Progenitor cell of endocrine pancreas (in vitro differentiated cells): ENCODE data around the gene HHEX. TPM values are rescaled to one million over a fixed set of nuclear protein-coding genes. Genes with fewer than 3 reads are reported as not detected.

Experiments used
- DNase-seq: peaks from one replicate; pipeline ENCODE4 v3.0.0; 2021; ENCODE audit warnings: low spot score; ENCODE audit not compliant: unreplicated experiment
- H3K27ac Mint-ChIP-seq: 2 replicates; pipeline ENCODE4 v1.8.0; 2021; ENCODE audit warnings: mild to moderate bottlenecking, moderate library complexity, mixed read lengths
- H3K27me3 Mint-ChIP-seq: 2 replicates; pipeline ENCODE4 v1.8.0; 2021; ENCODE audit warnings: mixed read lengths
- H3K36me3 Mint-ChIP-seq: 2 replicates; pipeline ENCODE4 v1.8.0; 2022; ENCODE audit warnings: mixed read lengths; ENCODE audit not compliant: insufficient read depth
- H3K4me1 Mint-ChIP-seq: 2 replicates; pipeline ENCODE4 v1.8.0; 2021; ENCODE audit warnings: low read depth, mixed read lengths
- H3K4me3 Mint-ChIP-seq: 2 replicates; pipeline ENCODE4 v1.8.0; 2021; ENCODE audit warnings: low read depth, mild to moderate bottlenecking, moderate library complexity, mixed read lengths
- H3K9me3 Mint-ChIP-seq: 2 replicates; pipeline ENCODE4 v1.8.0; 2021; ENCODE audit warnings: low read depth, mixed read lengths
- total RNA-seq: library from RNA; stranded (reverse); gene quantifications from 2 replicates; pipeline ENCODE4 v1.2.1, GENCODE V29; 2021
- TF ChIP-seq, protein P1 (sequence below): fragments of 200-600 bp; sonication (generic); IDR thresholded peaks from one replicate; pipeline ENCODE4 v1.5.0; 2021; ENCODE audit warnings: antibody characterized with exemption, mild to moderate bottlenecking; ENCODE audit not compliant: unreplicated experiment

HHEX gene
- total RNA-seq, 1 donor from 2014 or later: 39.3 TPM

GRCh38 chr10:92690211-92690914, 608 bp downstream of the HHEX start:
- Mint-ChIP-seq H3K9me3 (peaks cover 8% of the 10 kb centered on the region), H3K4me1 (peaks cover 25% of the 10 kb centered on the region), H3K4me3 (peak overlapping the region; percentile 74), H3K27me3 (peaks cover 2% of the 10 kb centered on the region), H3K36me3 (peaks cover 12% of the 10 kb centered on the region), H3K27ac (peak overlapping the region; percentile 93)
- TF ChIP-seq, protein P1, sequence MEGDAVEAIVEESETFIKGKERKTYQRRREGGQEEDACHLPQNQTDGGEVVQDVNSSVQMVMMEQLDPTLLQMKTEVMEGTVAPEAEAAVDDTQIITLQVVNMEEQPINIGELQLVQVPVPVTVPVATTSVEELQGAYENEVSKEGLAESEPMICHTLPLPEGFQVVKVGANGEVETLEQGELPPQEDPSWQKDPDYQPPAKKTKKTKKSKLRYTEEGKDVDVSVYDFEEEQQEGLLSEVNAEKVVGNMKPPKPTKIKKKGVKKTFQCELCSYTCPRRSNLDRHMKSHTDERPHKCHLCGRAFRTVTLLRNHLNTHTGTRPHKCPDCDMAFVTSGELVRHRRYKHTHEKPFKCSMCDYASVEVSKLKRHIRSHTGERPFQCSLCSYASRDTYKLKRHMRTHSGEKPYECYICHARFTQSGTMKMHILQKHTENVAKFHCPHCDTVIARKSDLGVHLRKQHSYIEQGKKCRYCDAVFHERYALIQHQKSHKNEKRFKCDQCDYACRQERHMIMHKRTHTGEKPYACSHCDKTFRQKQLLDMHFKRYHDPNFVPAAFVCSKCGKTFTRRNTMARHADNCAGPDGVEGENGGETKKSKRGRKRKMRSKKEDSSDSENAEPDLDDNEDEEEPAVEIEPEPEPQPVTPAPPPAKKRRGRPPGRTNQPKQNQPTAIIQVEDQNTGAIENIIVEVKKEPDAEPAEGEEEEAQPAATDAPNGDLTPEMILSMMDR: no peak
- DNase-seq: peak; percentile 43

DNA sequence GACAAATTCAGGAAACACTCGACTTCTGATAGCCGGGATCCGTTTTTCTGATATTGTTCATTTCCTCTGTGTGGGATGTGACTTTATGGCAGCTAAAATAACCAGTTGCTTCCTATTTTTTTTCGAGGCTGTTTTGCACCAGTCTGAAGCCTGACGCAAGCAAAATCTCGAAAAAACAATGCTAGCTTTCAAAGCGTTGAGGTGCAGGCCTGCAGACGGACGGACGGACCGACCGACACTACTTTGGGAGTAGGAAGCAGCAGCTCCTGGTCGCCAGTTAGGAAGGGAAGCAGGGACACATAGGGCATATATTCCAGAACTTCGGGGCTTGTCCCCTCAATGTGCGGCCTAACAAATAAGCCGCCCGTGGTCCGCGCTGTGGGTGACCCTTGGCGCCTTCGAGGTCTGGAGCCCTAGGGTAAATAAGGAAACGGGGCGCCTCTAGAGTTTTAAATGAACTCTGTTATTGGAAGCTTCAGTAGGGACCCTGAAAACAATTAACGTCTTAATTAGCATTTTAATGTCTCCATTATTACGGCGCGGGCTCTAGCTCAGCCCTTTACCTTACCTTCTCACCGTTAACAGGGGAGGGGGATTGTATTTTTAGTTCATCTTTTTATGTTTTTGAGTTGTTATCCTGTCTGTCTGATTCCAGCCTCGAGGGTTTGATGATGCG, 1.3 kb downstream of the HHEX start:
- Mint-ChIP-seq H3K36me3 (peaks cover 7% of the 10 kb centered on the region), H3K27ac (peak overlapping the region; percentile 93), H3K27me3 (peaks cover 2% of the 10 kb centered on the region), H3K9me3 (peaks cover under 1% of the 10 kb centered on the region), H3K4me3 (peak overlapping the region; percentile 74), H3K4me1 (peaks cover 28% of the 10 kb centered on the region)
- no peak for DNase-seq
- TF ChIP-seq, protein P1: no peak

GRCh38 chr10:92691591-92692079, 1.9 kb downstream of the HHEX start:
- Mint-ChIP-seq H3K4me1 (peaks cover 34% of the 10 kb centered on the region), H3K36me3 (peaks cover 5% of the 10 kb centered on the region), H3K9me3 (no peaks in the 10 kb centered on the region), H3K4me3 (peak overlapping the region; percentile 74), H3K27me3 (peaks cover 2% of the 10 kb centered on the region), H3K27ac (peak overlapping the region; percentile 93)
- TF ChIP-seq, protein P1: no peak
- DNase-seq: peak; percentile 13

GRCh38 chr10:92692080-92692671, 2.4 kb downstream of the HHEX start:
- TF ChIP-seq, protein P1: no peak
- H3K27me3 Mint-ChIP-seq: peaks cover 2% of the 10 kb centered on the region
- peaks cover 39% of the 10 kb centered on the region for H3K4me1 Mint-ChIP-seq
- H3K4me3 Mint-ChIP-seq: peak overlapping the region; percentile 74
- DNase-seq: no peak
- peaks cover 5% of the 10 kb centered on the region for H3K36me3 Mint-ChIP-seq
- peak overlapping the region; percentile 93 for H3K27ac Mint-ChIP-seq
- no peaks in the 10 kb centered on the region for H3K9me3 Mint-ChIP-seq

DNA sequence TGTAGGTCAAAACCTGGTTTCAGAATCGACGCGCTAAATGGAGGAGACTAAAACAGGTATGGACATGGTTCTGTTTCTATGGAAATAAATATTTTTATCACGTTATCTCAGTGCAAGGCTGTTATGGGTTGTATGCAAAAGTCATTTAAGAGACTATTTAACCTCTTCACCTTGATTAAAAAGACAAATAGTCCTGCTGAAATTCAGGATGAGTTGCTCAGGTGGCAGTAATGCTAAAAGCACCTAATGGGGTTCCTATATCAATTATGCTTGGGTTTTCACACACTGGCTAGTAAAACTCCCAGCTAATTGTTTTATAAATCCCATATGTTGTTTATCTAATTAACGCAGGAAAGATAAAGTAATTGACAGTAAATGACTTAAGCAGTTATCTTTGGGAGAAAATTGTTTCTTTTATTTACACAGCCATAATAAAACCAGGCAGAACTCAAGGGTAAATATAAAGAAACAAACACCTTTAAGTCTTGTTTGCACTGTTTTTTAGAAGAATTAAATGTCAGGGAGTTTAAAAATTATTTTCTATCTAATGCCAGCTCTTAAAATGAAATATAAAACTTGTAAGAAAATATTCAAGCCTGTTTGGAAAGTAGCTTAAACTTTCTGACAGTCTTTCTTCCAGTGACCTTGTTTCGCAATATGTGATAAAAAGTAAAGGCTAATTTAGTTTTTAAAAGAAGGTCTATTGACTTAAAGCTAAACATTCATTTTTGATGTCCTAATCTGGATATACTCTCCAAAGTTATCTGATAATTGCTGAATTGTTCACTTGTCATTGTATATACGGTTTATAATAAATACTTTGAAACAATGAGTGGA, 3.2 kb downstream of the HHEX start:
- no peak for DNase-seq
- peaks cover 2% of the 10 kb centered on the region for H3K27me3 Mint-ChIP-seq
- H3K36me3 Mint-ChIP-seq: peaks cover 2% of the 10 kb centered on the region
- H3K27ac Mint-ChIP-seq: peak overlapping the region; percentile 93
- TF ChIP-seq, protein P1: no peak
- no peaks in the 10 kb centered on the region for H3K9me3 Mint-ChIP-seq
- peaks cover 46% of the 10 kb centered on the region for H3K4me1 Mint-ChIP-seq
- H3K4me3 Mint-ChIP-seq: peak overlapping the region; percentile 74
